Measurements from ENCODE around the gene CSTF3.
A peak's percentile ranks its signal among the peaks of the same experiment; 100 is the strongest.
"Not testable (repeated sequence)": the region's sequence is repeated elsewhere in the genome, so short reads cannot be mapped to it uniquely, and the experiment has no call there.

Gene CSTF3

DNA sequence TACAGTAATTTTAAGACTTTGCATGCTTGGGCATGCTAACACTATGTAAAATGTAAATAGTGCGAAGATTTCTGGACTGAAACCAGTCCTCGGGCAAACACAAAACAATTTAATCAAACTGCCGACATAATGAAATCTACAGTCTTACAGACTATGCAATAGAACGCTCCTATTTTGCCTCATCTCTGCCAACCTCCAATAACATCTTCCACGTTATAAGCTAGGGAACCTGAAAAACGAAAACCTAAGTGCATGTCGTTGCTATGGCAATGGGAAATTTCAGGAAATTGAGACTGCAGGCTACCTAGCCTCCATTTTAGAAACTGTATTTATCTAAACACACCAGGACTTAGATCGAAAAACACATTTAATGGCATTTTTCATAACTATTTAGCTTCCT is 1.1 kb downstream of the CSTF3 start:
- DNase-seq = peak; percentile 19 to 62 (median 42)

DNA sequence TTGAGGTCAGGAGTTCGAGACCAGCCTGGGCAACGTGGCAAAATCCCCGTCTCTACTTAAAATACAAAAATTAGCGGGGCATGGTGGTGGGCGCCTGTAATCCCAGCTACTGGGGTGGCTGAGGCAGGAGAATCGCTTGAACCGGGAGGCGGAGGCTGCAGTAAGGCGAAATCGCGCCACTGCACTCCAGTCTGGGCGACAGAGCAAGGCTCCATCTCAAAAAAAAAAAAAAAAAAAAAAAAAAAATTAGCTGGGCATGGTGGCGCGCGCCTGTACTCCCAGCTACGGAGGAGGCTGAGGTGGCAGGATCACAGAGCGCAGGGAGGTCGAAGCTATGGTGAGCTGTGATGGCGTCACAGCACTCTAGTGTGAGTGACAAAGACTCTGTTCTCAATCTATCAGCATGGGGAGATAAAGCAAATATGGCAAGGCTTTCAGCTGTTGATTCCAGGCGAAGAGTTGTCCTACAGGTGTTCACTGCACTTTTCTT is 1.9 kb downstream of the CSTF3 start:
- not testable (repeated sequence) for DNase-seq

DNA sequence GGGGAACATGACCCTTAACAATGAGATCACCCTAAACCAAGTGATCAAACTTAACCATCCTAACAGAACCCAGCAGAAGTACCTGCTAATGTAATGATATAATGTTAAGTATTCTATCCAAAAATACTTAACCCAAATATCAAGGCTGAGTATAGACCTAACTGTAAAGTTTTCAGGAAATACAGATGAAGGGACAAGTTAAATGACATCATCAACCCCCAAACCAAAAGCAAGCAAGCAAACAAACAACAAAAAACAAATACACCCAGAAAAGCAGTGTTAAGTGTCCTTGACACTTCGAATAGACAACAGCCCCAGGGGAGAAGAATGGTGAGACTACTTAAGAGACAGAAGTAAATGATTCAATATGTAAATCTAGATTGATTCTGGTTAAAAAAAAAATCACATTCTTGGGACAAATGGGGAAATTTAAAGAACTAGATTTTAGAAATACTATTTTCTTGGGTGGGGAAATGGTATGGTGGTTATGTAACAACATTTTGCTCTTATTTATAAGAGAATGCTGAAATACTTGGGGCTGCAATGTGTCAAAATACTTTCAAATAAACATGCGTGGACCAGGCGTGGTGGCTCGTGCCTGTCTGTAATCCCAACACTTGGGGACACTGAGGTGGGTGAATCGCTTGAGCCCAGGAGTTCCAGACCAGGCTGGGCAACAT is 2.5 kb downstream of the CSTF3 start:
- DNase-seq = peak in 1 of 4 experiments; percentile 16

DNA sequence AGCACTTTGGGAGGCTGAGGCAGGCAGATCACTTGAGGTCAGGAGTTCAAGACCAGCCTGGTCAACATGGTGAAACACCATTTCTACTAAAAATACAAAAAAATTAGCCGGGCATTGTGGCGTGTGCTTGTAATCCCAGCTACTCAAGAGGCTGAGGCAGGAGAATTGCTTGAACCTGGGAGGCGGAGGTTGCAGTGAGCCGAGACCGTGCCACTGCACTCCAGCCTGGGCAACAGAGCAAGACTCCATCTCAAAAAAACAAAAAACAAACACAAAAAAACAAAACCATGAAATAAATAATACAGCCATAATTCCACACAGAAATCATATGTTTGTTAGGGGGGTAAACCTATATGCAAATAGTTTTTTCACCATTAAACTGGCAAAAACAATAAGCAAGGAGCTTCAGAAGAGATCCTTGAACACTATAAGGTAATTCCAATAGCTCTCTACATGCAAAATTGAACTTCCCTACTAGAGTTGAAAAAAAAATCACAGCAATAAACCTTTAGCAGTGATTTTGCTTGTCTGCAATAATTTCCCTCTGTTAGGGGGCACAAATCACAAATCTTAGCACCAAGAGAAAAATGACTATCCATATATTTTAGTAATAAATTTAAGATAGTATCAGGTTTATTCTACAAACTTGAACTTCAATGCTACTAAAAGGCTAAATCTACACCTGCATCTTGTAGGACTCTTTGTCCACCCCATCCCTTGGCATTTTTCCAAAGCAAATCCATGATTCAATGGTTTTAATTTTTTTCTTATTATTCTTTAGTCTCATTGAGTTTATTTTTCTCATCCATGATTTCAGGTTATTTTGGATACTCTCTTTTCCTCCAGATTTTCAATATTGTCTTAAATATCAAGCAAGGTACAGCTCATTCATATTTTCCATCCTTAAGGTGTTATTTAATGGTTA is 3.9 kb downstream of the CSTF3 start:
- DNase-seq = no peak

DNA sequence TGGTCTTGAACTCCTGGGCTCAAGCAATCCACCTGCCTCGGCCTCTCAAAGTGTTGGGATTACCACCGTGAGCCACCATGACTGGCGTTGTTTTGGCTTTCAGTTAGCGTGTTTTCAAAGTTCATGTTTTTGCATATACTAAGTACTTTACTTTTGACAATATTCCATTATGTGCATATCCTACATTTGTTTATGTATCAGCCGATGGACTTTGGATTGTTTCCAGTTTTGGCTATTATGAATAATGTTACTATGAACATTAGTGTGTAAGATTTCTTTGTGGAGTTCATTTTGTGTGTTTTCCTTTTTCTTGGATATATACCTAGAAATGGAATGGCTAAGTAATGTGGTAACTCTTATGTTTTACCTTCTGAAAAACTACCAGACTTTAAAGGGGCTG is 9.9 kb downstream of the CSTF3 start:
- DNase-seq = no peak

DNA sequence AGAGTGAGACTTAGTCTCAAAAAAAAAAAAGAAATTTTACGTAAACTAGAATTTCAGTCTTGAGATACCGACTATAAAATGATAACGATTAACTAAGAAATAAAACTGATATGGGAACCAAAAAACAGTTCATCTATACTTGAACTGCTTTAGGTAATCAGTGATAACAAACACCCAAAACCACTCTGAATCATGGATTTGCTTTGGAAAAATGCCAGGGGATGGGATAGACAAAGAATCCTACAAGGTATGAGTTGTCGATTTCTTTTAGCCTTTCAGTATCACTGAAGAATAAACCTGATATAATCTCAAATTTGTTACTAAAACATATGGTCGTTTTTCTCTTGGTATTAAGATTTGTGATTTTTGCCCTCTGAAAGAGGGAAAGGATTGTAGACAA is 13.7 kb downstream of the CSTF3 start:
- DNase-seq = no peak

DNA sequence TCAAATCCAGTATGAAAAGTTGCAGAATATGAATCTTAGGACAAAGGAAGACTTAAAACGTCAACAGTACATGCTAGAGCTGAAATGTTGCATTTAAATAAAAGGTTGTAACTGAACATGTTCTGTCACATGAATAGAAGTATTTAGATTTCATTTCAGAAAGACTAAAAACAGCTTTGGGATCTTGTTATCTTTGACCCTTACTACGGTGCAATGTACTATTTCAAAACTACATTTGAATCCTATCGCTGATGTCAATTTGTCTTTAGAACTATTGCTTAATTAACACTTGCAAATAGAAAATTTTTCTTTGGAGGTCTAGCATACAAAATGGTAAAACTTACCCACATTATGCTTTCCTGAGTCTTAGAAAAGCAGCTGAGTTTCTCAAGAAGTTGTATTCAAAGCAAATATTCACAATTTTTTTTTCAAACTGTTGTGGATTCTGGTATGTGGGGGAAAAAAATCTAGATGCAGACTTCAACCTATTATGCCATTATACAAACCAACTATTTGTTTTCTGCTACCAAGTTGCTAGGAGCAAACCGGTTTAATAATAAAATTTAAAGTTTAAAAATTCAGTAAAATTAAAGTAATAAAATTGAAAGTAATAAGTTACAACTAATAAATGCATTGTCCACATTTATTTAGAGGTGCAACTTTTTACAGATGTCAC is 25.4 kb downstream of the CSTF3 start:
- no peak for DNase-seq

DNA sequence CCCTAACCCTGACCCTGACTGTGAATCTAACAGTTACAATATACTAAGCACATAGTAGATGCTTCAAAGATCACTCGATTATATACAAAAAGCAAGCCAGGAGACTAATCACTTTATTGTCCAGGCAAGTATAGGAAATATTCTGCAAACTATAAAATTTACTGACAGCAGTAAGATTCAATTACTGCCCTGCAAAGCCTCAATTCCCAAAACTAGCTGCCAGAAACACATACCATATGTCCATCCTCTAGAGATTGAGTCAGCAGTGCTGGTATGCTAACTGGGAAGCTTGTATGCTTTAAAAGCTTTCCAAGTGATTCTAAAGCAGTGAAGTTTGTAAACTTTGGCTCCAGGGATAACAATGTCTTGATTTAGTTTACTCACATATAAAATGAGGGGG is 26.1 kb downstream of the CSTF3 start:
- DNase-seq = peak in 2 of 4 experiments; percentile 3 to 7

DNA sequence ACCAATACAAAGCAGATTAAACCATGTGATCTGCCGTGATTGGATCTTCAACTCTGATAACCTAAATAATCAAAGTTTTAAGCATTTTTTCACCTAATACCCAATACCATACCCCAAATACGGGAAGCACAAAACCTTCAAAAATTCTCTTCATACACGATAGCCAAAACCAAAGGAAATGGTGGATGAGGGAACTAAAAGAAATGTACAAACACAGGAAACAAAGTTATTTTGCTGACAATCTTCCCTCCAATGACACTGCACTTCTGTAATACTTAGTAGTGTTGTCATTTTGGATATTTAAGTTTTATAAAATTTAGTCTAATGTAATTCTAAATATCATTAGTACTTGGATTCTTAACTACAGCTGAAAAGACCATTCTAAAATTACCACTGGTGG is 27.0 kb downstream of the CSTF3 start:
- DNase-seq = peak in 3 of 4 experiments; percentile 10 to 56 (median 53)

DNA sequence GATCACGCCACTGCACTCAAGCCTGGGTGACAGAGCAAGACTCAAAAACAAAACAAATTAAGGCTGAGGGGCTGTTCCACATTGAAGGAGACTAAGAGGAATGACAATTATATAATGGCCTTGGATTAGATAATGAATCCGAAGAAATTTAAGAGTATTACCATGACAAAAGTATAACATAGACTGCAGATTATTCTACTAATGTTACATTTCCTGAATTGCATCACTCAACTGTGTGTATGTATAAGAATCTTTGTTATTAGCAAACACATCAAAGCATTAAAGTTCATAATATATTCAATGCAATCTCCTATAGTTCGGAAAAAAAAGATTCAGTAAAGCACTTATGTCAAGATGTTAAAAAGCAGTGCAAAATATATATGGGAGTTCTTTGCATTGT is 27.5 kb downstream of the CSTF3 start:
- DNase-seq = peak in 1 of 4 experiments; percentile 6

DNA sequence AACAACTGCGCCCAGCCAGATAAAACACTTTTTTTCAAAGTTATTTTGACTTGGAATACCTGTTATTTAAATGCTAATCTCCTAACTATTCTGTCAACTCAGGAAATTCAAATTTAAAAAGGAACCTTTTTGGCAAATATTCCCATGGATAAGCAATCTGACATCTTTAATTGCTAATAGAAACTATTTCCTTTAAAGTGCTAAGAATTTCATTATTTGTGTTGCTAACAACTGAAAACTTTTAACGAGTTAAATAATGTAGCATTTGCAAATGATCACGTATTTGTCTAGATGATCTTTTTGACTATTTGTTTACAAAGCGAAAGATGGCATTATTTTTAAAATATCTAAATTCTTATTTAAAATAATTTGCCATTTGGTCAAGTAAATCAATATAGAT is 28.8 kb downstream of the CSTF3 start:
- no peak for DNase-seq

DNA sequence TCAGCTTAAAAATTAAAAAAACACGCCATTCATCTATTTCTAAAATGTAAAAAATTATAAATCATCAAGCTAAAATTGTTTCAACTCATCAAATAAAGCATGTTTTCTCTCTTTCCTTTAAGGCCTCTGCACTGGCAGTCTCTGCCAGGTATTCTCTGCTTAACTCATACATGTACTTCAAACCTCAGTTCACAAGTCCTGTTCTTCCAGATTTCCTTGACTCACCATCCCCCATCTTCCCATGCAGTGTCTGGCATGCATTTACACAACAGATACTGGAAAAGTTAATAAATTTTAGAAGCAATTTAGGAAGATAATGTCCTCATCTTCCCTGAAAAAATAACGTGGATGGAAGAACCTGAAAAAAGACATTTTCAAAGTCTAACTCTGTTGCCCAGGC is 32.5 kb downstream of the CSTF3 start:
- DNase-seq = no peak

DNA sequence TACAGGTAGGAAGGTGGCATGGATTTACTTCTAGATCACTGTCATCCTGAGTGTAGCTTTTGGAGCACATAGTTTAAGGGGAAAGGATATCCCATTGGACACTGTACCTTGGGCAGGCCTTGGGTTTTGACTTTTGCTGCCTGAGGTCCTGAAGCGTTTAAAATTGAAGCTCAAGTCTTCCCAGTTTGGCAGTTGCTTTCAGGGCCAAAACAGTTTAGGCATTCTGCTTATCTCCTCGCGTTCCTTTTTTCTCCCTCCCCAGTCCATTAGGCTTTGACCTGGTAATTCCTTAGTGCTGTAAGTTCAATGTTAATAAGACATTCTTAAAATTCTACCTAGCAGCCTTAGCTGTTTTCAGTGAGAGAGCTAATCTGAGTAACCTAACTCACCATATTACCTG is 35.7 kb downstream of the CSTF3 start:
- no peak for DNase-seq

DNA sequence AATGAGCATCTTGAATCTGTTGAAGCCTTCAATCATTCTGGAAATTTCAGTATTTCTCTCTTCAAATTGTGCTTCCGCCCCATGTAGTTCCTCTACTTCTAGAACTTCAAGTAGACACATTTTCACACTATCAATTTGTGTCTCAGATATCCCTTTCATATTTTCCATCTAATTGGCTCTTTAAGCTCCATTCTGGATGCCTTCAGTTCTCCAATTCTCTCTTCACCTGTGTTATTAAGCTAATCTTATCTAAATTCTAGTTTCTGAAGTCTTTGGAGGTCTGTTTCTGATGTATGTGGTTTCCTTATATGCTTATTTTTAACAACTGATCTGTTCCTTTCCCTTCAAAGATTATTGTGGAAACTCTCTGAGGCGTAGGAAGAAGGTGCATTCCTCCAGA is 36.3 kb downstream of the CSTF3 start:
- no peak for DNase-seq

DNA sequence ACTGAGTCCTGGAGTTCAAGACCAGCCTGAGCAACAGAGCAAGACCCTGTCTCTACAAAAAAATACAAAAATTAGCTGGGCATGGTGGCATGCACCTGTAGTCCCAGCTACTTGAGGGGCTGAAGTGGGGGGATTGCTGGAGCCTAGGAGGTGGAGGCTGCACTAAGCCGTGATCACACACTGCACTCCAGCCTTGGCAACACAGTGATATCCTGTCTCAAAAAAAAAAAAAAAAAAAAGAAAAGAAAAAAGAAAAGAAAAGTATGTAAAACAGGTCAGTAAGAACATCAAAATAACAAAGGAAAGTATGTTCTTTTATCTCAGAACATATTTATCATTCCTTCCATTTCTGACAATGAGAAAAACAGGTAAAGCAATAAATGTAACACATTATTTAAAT is 38.6 kb downstream of the CSTF3 start:
- not testable (repeated sequence) for DNase-seq

DNA sequence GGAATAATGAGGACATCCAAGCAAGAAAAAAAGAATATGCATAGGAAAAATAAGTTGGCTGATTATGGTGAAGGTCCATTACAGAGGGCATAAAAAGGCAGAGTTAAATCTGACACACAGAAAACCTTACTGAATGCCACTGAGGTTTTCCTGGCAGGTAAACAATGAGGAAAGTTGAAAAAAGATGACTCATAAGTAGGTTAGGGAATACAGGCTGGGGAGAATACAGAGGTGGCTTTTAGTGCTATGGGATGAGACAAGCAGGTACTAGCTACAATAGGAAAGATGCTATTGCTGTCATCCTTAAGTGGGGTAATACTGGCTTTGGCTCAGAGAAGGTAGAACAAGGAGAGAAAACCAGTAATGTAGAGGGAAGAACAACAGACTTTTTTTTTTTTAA is 44.7 kb downstream of the CSTF3 start:
- no peak for DNase-seq

DNA sequence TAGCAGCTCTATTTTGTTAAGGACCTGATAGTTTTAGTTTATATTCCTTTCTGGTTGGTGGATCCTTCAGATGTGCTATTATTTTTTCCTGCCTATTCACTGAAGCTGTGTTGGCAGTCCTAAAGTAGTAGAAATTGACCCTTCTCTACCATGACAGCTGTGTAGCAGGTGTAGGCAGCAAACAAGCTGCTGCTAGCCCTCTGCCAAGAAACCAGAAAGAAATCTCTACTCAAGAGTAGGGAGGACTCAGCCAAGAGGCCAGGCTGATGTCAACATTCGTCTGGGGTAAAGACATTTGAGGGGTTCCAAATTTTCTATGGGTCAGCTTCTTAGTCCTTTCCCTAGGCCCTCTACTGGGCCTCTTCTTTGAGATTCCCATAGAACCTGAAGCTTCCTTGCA is 51.2 kb downstream of the CSTF3 start:
- DNase-seq = no peak

DNA sequence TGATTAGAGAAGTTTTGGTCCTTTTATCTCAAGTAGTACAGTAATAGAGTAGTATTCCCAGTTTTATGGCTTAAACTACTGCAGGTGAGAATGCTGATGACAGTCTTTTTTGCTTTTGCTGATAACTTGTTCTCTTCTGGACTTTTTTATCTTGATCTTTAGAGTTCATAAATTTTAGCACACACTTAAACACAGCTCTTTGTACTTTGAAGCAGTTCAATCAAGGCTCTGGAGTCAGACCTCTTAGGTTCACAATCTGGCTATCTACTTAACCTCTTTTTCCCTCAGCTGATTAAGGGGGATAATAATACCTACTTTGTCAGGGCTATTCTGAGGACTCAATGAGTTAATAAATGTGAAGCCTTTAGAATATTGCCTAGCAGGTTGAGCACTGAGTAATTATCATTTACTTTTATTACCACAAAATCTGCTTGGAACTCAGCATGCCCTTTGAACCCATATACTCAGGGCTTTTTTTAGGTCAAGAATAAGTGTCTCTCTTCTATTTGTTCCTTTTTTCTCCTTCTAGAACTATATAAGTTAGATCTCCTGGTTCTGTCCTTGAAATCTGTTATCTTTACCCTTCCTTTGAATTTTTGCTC is 51.9 kb downstream of the CSTF3 start:
- DNase-seq = no peak

DNA sequence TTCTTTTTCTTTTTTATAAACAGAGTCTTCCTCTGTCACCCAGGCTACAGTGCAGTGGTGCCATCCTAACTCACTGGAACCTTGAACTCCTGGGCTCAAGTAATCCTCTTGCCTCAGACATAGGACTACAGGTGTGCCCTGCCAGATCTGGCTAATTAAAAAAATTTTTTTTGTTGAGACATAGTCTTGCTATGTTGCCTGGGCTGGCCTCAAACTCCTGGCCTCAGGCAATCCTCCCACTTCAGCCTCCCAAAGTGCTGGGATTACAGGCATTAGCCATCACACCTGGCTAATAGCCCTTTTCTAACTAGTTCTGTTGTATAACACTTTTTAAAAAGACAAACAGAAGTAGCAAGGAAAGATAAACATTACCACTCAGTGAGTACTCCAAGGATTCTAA is 57.4 kb downstream of the CSTF3 start:
- DNase-seq = no peak

DNA sequence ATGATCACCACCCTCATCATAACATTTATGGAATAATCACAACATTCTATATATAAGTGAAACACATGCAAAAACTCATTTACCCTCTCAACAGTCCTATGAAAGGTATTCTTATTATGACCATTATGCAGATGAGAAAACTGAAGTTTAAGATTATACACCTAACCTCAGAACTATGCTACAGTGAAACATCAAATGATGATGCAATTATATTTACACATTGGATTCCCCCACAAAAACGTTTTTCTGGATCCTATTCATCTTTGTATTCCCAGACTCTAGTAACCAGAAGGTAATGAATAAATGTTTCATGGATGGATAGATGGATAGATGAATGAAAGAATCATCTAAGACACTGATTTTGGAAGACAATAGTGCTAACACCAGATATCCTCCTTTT is 67.1 kb downstream of the CSTF3 start:
- no peak for DNase-seq

DNA sequence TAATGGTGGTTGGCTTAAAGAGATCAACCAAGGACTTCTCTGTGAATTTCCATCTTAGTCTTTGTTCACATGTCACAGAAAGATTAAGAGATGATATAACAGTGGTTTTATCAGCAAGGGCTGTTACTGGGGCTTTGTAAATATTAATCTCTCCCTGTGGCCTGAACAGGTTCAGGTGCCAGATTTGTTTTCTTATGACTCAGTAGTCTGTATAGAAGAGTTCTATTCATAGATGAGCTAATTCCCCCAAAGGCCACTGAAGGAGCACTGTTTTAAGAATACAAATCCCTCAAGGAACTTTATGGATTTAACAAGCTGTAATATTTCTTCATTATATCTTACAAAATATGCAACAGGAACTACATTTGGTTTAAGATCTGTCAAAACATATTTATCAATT is 71.5 kb downstream of the CSTF3 start:
- no peak for DNase-seq

DNA sequence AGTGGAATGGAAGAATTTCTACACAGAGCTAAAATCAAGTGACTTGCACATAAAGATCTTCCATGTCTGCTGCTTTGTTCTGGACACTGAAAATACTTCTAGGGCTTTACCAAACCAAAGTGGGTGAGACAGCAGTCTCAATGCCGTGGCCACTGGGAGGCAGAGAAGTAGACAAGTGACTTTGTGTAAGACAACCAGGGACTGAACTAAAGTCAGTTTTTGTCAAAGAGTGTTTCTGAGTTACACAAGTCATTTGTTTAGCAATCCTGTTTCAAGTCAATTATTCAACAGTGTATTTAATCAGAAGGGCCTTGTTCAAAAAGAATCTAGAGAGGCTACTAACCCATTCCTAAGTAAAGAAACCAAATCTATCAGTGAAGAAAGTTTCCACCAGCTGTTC is 75.3 kb downstream of the CSTF3 start:
- no peak for DNase-seq

DNA sequence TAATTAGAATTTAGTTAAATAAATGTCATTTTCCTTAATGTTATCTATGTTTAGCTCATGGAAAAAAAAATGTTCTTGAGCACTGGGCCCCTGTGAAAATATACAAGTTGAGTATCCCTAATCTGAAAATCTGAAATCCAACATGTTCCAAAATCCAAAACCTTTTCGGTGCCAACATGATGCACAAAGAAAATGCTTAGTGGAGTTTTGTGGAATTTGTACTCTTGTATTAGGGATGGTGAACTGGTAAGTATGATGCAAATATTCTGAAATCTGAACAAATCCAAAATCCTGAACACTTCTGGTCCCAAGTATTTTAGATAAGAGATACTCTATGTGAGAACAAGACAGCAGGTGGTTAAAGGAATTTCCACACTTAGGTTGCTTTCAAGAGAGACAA is 77.4 kb downstream of the CSTF3 start:
- DNase-seq = no peak
